ENCODE results near the gene MIOS. TPM values are rescaled to one million over a fixed set of nuclear protein-coding genes. Genes with fewer than 3 reads are reported as not detected.

The MIOS gene
- total RNA-seq, result 28.4 TPM
- long read RNA-seq, transcript MIOS-201 (13 exons, 3,453 nt), result major isoform, 6 of 79 reads
- long read RNA-seq, partial matches to known transcripts, result 35 of 79 reads
- long read RNA-seq, other reads (novel, unspliced or antisense), result 37 of 79 reads

GRCh38 chr7:7566651-7567611 lies at the start of gene MIOS:
Gene MIOS (plus strand): TSS chr7:7566884. CDS start chr7:7572476, 5,592 bp downstream.
- intact Hi-C loops (cut with micrococcal nuclease), result no loop called here
- ATAC-seq (peak; percentile 97), DNase-seq (peak; percentile 95)

DNA sequence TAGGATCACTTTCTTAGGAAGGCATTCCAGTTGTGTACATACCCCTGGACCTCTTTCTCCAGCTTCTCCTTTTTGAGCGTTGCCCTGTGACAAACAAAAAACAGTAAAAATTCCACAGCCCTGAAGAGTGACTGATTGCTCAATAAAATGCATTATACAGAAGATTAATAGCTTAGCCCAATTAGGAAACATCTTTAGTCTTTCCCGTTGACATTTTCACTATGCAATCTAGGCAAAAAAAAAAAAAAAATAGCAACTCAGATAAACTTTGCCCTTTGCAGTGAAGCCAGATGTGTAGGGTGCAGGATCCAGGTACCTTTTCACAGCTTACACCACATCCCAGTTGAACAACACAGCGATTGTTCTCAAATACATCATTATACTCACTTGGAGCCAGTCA lies 48.9 kb upstream of the MIOS start:
- no peak for DNase-seq
- ATAC-seq, result peak; percentile 95
- intact Hi-C loops (cut with micrococcal nuclease), result no loop called here

- no peak for ATAC-seq
- intact Hi-C loops (cut with micrococcal nuclease), result no loop called here
- no peak for DNase-seq
These were observed 47.6 kb upstream of the MIOS start for GRCh38 chr7:7519056-7519455.

DNA sequence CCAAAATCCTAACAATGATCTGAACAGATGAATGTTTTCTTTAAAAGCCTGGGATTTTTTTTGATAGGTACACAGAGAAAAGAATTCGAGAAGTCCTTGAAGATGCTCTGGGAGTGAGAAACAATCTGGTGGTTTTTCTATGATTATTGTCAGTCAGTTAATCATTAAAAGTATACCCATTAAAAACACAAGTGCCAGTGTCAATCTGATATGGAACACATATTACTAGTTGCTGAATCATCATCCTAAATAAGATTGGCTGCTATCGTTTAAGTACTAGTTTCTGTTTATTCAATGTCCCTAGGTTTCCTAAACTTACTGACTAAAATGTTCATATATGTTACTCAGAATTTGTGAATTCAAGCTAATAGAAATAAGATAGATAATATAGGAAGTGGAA lies 47.2 kb upstream of the MIOS start:
- ATAC-seq (no peak), DNase-seq (no peak)
- intact Hi-C loops (cut with micrococcal nuclease), result no loop called here

- no peak for ATAC-seq
- no peak for DNase-seq
- intact Hi-C loops (cut with micrococcal nuclease), result no loop called here
These were observed 45.4 kb upstream of the MIOS start for GRCh38 chr7:7521259-7521658.

GRCh38 chr7:7522421-7522820 lies 44.3 kb upstream of the MIOS start:
- DNase-seq, result no peak
- no peak for ATAC-seq
- intact Hi-C loops (cut with micrococcal nuclease), result no loop called here

DNA sequence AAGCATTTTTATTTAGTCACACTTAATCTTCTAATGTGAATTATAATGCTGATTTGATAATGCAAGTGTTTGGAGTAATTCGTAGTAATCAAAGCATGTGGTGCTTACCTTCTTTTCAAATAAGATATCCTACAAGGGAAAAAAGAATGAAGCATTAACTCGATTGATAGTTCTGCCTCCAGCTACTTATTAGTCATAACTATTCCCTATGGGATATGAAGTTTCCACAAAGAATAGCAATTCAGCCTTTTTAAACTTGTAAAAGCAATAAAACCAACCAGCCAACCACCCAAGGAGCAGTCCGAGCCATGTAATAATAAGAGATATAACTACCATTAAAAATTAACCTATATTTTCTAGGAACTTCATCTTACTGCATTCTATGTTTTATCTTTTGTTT lies 42.6 kb upstream of the MIOS start:
- DNase-seq (no peak), ATAC-seq (no peak)
- intact Hi-C loops (cut with micrococcal nuclease), result no loop called here

DNA sequence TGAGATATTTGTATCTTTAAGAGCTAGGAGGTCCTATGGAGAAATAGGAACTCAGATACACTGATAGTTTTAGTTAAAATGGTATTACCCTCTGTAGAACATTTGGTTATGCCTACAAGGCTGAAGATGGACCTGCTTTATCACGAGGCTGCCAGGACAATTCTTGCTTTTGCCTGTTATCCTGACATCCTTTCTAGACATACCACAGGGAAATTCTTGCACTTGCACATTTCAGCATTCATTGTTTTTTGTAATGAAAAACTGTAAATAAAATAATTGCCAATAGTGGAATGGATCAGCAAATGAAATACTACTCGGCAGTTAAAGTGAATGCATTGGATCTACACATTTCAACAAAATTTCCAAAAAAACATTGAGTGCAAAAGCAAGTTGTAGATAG lies 40.7 kb upstream of the MIOS start:
- DNase-seq, result no peak
- ATAC-seq, result no peak
- intact Hi-C loops (cut with micrococcal nuclease), result no loop called here

- ATAC-seq (no peak), DNase-seq (no peak)
- intact Hi-C loops (cut with micrococcal nuclease), result no loop called here
These were observed 39.6 kb upstream of the MIOS start for GRCh38 chr7:7527047-7527446.

DNA sequence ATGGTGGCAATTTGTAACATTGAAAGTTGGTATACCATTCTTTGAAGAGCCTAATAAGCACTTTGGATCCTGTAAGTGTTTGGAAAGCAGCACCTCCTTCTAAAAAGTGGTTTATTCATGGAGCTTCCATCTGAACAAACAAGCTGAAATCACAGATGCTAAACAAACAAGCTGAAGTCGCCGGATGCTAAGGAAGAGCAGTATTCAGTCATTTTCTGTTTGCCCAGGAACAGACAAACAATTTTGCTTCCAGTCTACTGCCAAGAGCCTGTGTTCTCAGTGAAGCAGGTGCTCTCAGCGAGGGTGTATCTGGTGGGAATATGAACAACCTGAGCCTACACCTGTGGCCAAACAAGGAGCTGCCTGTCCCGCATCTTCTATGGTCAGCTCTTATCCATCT lies 37.4 kb upstream of the MIOS start:
- ATAC-seq (no peak), DNase-seq (no peak)
- intact Hi-C loops (cut with micrococcal nuclease), result no loop called here

DNA sequence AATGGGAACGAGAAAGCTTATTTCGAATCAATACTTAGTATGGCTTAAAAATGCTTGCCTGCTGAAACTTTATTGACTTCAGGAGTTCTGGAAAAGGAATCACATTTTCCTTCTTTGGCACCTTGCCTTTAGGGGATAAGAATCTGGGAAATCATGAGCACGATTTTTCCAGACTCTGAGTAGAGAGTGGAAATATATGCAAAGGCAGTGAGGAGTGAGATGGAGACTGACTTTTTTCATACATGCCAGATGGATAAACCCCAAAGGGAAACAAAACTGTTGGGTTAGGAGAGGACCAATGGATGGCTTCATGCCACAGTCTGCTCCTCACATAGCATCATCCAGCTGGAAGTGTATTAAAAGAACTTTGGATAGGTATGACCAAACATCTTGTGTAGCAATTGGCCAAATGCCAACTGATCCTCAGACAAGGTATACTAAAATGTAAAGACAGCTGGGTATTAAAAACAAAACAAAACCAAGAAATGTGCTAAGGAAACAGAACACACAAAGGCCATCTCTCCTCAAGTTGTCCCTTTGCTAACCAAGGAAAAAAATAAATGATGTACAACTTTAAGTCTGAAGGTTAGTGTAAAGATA lies 32.8 kb upstream of the MIOS start:
- intact Hi-C loops (cut with micrococcal nuclease), result loop anchor here (5.0 kb wide), 1 partner anchor 112 kb away; no protein-coding TSS in a partner anchor
- ATAC-seq, result no peak
- no peak for DNase-seq

- DNase-seq, result no peak
- ATAC-seq, result no peak
- intact Hi-C loops (cut with micrococcal nuclease), result no loop called here
These were observed 31.0 kb upstream of the MIOS start, which contains the start of gene COL28A1 for GRCh38 chr7:7535691-7536090. Gene COL28A1 (minus strand): TSS chr7:7535873. CDS start chr7:7532875, 2,998 bp downstream.

GRCh38 chr7:7536396-7537019 lies 30.2 kb upstream of the MIOS start:
- intact Hi-C loops (cut with micrococcal nuclease), result no loop called here

DNA sequence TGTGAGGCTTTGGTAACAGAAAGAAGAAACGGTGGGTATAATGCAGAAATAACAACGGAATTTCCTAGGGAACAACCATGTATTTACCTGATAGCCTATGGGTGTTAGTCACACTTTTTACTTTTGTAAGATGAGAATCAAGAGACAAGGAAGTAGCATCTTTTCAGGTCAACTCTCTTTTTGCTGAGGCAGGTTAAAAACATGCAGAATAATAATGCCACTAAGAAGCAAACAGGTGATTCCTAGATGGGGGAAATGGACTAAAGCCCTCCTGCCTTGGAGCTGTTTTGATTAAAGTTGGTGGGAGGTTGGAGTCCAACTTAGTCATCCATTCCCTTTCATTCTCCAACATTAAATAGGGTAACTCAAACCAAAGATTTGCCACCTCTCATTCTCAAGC lies 29.0 kb upstream of the MIOS start:
- DNase-seq (no peak), ATAC-seq (no peak)
- intact Hi-C loops (cut with micrococcal nuclease), result no loop called here

More at GRCh38 chr7:7536396-7537019, 30.2 kb upstream of the MIOS start:
- no peak for DNase-seq
- ATAC-seq, result no peak

DNA sequence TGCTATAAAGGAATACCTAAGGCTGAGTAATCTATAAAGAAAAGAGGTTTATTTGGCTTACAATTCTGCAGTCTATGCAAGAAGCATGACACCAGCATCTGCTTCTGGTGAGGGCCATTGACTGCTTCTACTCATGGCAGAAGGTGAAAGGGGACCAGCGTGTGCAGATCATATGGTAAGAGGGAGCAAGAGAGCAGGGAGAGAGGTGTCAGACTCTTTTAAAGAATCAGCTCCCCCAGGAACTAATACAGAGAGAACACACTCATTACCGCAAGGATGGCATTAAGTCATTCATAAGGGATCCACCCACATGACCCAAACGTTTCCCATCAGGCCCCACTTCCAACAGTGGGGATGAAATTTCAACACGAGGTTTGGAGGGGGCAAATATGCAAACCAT lies 27.5 kb upstream of the MIOS start:
- ATAC-seq (no peak), DNase-seq (no peak)
- intact Hi-C loops (cut with micrococcal nuclease), result no loop called here

DNA sequence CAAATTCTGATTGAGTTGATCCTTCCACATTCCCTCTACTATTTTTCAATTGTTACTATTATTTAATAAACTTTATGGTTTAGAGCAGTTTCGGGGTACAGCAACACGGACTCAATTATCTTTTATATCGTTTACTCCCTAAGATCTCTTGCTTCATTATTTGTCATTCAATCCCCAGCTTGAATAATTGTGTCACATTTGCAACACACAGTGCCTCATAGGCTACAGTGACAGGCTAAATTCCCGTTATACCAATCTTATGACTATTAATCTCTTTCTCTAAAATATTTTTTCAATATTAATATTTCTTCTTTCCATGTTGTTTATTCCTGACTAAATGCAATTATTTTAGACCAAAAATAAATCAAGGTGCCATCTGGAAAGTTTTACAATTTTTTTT lies 27.0 kb upstream of the MIOS start:
- ATAC-seq, result no peak
- intact Hi-C loops (cut with micrococcal nuclease), result loop anchor here (5.0 kb wide), 1 partner anchor 437 kb away; no protein-coding TSS in a partner anchor
- DNase-seq, result no peak

- intact Hi-C loops (cut with micrococcal nuclease), result loop anchor here (5.0 kb wide), 1 partner anchor 440 kb away; no protein-coding TSS in a partner anchor
- DNase-seq, result no peak
- ATAC-seq, result no peak
These were observed 24.3 kb upstream of the MIOS start for GRCh38 chr7:7542251-7542835.

DNA sequence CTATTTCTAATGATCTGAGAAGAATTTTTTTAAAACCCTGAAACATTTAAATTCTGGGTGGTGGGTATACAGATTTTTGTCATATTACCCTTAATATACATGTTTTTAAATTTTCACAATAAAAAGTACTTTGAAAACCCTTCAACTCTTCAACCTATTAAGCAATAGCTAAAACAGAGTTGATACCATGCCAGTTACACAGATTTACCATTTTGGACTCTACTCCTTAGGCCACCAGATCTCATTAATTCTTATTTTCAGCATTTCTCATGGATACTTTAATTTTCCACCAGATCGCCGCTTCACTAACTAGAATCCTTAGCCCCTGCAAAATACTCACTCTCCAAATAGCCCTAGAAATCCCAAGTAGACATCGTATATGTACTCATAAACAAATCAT lies 18.3 kb upstream of the MIOS start:
- intact Hi-C loops (cut with micrococcal nuclease), result no loop called here
- ATAC-seq (no peak), DNase-seq (no peak)

- intact Hi-C loops (cut with micrococcal nuclease), result no loop called here
- DNase-seq (no peak), ATAC-seq (no peak)
These were observed 16.0 kb upstream of the MIOS start for GRCh38 chr7:7550663-7551062.
